K562 (cell line): ENCODE data around the gene TRMT1. TPM values are rescaled to one million over a fixed set of nuclear protein-coding genes. Genes with fewer than 3 reads are reported as not detected.

Experiments used
- ASH1L ChIP-seq: fragments of 450-650 bp; IDR thresholded peaks from 2 replicates; pipeline ENCODE4 v1.6.1; 2018; ENCODE audit warnings: borderline replicate concordance, mild to moderate bottlenecking, low read depth; ENCODE audit not compliant: partially characterized antibody
- BCOR ChIP-seq: fragments of 450-650 bp; IDR thresholded peaks from 2 replicates; pipeline ENCODE4 v1.6.1; 2016
- ELK3 ChIP-seq: fragments of 450-650 bp; formaldehyde crosslinking; IDR thresholded peaks from 2 replicates; pipeline ENCODE4 v1.4.0; 2020; ENCODE audit warnings: mild to moderate bottlenecking
- EP300 ChIP-seq: IDR thresholded peaks from 2 replicates; pipeline ENCODE4 v1.6.1; 2012; ENCODE audit warnings: low read length, improper control_type of control experiment
- GTF2E2 ChIP-seq: fragments of 200-800 bp; sonication (Bioruptor generic); IDR thresholded peaks from 2 replicates; pipeline ENCODE4 v1.6.1; 2016; ENCODE audit warnings: missing genetic modification characterization, missing compliant biosample characterization
- HNRNPL ChIP-seq: fragments of 200-400 bp; formaldehyde crosslinking; IDR thresholded peaks from 2 replicates; pipeline ENCODE4 v1.6.1; 2017; ENCODE audit warnings: low read depth, mild to moderate bottlenecking, low read length
- HSF4 ChIP-seq: fragments of 250-450 bp; sonication (Bioruptor Pico); IDR thresholded peaks from 2 replicates; pipeline ENCODE4 v2.1.2; 2022; ENCODE audit warnings: mild to moderate bottlenecking, moderate library complexity, borderline replicate concordance
- NCOA6 ChIP-seq: fragments of 450-650 bp; IDR thresholded peaks from 2 replicates; pipeline ENCODE4 v1.6.1; 2017; ENCODE audit warnings: mild to moderate bottlenecking
- NR4A1 ChIP-seq, 2 experiments: fragments of 250-450 bp in 1 of 2; fragments of 450-650 bp in 1 of 2; sonication (Bioruptor Pico) in 1 of 2; IDR thresholded peaks; 2 replicates each; pipeline versions ENCODE4 v1.4.0 to v1.6.1; 2016 to 2020; ENCODE audit warnings: mild to moderate bottlenecking in 2 of 2, missing compliant biosample characterization in 1 of 2, missing genetic modification characterization in 1 of 2, moderate library complexity in 1 of 2
- PBX2 ChIP-seq, 2 experiments: IDR thresholded peaks in 1 of 2; conservative IDR thresholded peaks in 1 of 2; 2 replicates each; pipeline ENCODE4 v1.6.1; 2016; ENCODE audit warnings: low read depth in 2 of 2, mild to moderate bottlenecking in 1 of 2, missing compliant biosample characterization in 1 of 2, missing genetic modification characterization in 1 of 2, moderate library complexity in 1 of 2
- SMAD3 ChIP-seq: fragments of 450-650 bp; formaldehyde crosslinking; conservative IDR thresholded peaks from 2 replicates; pipeline ENCODE4 v1.4.0; 2020; ENCODE audit warnings: mild to moderate bottlenecking
- SRF ChIP-seq, 2 experiments: fragments of 250-450, 450-650 bp in 1 of 2; sonication (Bioruptor Pico) in 1 of 2; sonication (generic) in 1 of 2; formaldehyde crosslinking; IDR thresholded peaks; 2 replicates each; pipeline versions ENCODE4 v1.5.0 to v1.5.1; 2020 to 2022; ENCODE audit warnings: mild to moderate bottlenecking in 1 of 2, missing genetic modification reagents in 1 of 2
- ZBTB11 ChIP-seq, 3 experiments: fragments of 200-800 bp in 1 of 3; fragments of 250-450 bp in 1 of 3; fragments of 450-650 bp in 1 of 3; sonication (Bioruptor Pico) in 1 of 3; sonication (Bioruptor generic) in 1 of 3; formaldehyde crosslinking in 1 of 3; IDR thresholded peaks; 2 replicates each; pipeline versions ENCODE4 v1.6.1 to v1.8.0; 2016 to 2022; ENCODE audit warnings: mild to moderate bottlenecking in 2 of 3, missing genetic modification characterization in 2 of 3, missing compliant biosample characterization in 1 of 3, moderate library complexity in 1 of 3
- ZFP1 ChIP-seq: fragments of 450-650 bp; formaldehyde crosslinking; IDR thresholded peaks from 2 replicates; pipeline ENCODE4 v1.4.0; 2020; ENCODE audit warnings: mild to moderate bottlenecking, mixed read lengths
- ZNF184 ChIP-seq: sonication (generic); formaldehyde crosslinking; IDR thresholded peaks from 2 replicates; pipeline ENCODE4 v1.5.0; 2020; ENCODE audit warnings: missing genetic modification reagents
- ZNF274 ChIP-seq: IDR thresholded peaks from 2 replicates; pipeline ENCODE4 v1.6.1; 2011; ENCODE audit warnings: low read depth, mild to moderate bottlenecking, low read length, moderate library complexity, borderline replicate concordance
- ZNF311 ChIP-seq: fragments of 250-450 bp; sonication (Bioruptor Pico); IDR thresholded peaks from 2 replicates; pipeline ENCODE4 v1.4.0; 2020; ENCODE audit warnings: mild to moderate bottlenecking, moderate library complexity
- ZNF41 ChIP-seq: fragments of 250-450 bp; sonication (Bioruptor Pico); conservative IDR thresholded peaks from 2 replicates; pipeline ENCODE4 v1.4.0; 2020; ENCODE audit warnings: mild to moderate bottlenecking
- ZNF668 ChIP-seq: fragments of 250-450 bp; sonication (Bioruptor Pico); IDR thresholded peaks from 2 replicates; pipeline ENCODE4 v1.8.0; 2022; ENCODE audit warnings: mild to moderate bottlenecking, inconsistent platforms
- polyA plus RNA-seq, 8 experiments: library from polyadenylated mRNA; depleted of rRNA in 4 of 8; stranded (reverse) in 5 of 8; unstranded in 3 of 8; fragments of >200 nt; fragmentation: Nextera tagmentation in 2 of 8; fragmentation: Illumina TruSeq in 1 of 8; extraction: Ambion mirVana in 2 of 8; extraction: Trizol in 1 of 8; gene quantifications; 2 replicates each; pipeline versions ENCODE4 v1.2.1 to v1.2.3, GENCODE V29; 2011 to 2014; ENCODE audit warnings: inconsistent platforms in 1 of 8, missing spikeins in 1 of 8
- total RNA-seq, 7 experiments: library from RNA; depleted of rRNA in 6 of 7; stranded (reverse); fragments of >200 nt in 6 of 7; fragmentation: Illumina TruSeq in 2 of 7; extraction: Trizol in 2 of 7; gene quantifications; 2 replicates each; pipeline versions ENCODE4 v1.2.1 to v1.2.3, GENCODE V29; 2011 to 2021; ENCODE audit warnings: low replicate concordance in 1 of 7

TRMT1 gene
- total and polyA plus RNA-seq, 9 of the 15 experiments (the other 6 are each of a cell fraction or from before 2014, with no cell fraction given), result 5.8 to 158 (median 54.3) TPM

- TF ChIP-seq PBX2 (CRISPR knock-in tag; IDR thresholded peaks at IDR 0.05; ENCODE audit: low read depth) (no peak), PBX2 (tag; conservative IDR thresholded peaks at IDR 0.05; ENCODE audit: low read depth) (no peak; the same call in 1 of the 2 replicates), ZNF41 (CRISPR knock-in tag) (0 out of 2 replicates have a peak, but pooled peaks have one; percentile 22), ZFP1 (no peak), NCOA6 (no peak), ZBTB11 (CRISPR knock-in tag; IDR thresholded peaks at IDR 0.05) (peak in 1 of 3 experiments; percentile 83; a peak in 2 of 6 replicates), SMAD3 (CRISPR knock-in tag) (peak; percentile 84; the same call in 1 of the 2 replicates), ZNF184 (no peak), NR4A1 (CRISPR knock-in tag; IDR thresholded peaks at IDR 0.05) (peak; percentile 65), NR4A1 (tag; IDR thresholded peaks at IDR 0.05) (peak; percentile 85), ZNF274 (peak; percentile 37; the same call in 1 of the 2 replicates), ELK3 (no peak), ZNF311 (CRISPR knock-in tag) (peak; percentile 82), ZNF668 (no peak), ASH1L (no peak), BCOR (peak; percentile 93), GTF2E2 (tag) (no peak), HSF4 (CRISPR knock-in tag) (peak; percentile 9; the same call in 1 of the 2 replicates), SRF (CRISPR knock-in tag; IDR thresholded peaks at IDR 0.05) (no peak; a peak in 1 of 4 replicates), EP300 (peak; percentile 99), HNRNPL (peak; percentile 73)
Observed at GRCh38 chr19:13069415-13070359, 46.9 kb downstream of the TRMT1 start (continued).
